ENCODE data around the gene BTF3L4.
"Not testable (repeated sequence)": the region's sequence is repeated elsewhere in the genome, so short reads cannot be mapped to it uniquely, and the experiment has no call there.

Gene BTF3L4

DNA sequence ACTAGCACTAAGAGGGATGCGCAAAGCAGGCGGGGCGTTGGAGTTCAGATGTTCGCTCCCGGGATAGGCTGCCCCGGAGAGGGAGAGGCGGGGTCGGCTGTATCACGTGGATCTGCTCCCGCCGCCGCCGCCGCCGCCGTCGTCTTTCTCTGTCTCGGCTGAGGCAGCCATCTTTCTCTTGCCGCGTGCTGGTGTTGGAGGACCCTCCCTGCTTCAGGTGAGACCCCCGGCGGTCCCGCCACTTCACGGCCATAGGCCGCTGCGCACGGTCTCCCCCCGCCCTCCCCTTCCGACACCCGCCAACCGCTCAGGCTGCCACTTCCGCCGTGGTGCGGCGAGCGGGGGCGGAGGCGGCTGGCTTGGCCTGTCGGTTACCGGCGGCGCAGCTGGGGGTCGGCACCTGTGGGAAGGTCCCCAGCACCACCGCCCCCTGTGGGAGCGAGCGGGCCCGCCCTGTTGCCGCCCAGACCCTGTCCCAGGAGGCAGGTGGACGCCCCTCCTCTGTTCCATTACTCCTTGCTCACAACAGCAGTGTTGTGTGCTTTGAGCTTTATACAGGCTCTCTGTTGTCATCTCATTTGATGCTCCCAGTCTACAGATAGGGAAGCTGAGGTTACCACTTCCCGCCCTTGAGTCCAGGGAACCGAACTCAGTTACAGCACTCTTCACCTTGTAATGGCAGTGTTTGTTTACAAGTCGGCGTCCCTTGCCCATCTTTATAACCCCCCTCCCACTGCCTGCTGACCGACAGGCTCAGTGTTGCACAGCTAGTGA, at the start of gene BTF3L4:
Gene BTF3L4, plus strand, starts transcription at position 133 of the 774 bp plus-strand sequence. CDS start 3,553 bp downstream, outside the sequence.
- TF ChIP-seq, protein P1, sequence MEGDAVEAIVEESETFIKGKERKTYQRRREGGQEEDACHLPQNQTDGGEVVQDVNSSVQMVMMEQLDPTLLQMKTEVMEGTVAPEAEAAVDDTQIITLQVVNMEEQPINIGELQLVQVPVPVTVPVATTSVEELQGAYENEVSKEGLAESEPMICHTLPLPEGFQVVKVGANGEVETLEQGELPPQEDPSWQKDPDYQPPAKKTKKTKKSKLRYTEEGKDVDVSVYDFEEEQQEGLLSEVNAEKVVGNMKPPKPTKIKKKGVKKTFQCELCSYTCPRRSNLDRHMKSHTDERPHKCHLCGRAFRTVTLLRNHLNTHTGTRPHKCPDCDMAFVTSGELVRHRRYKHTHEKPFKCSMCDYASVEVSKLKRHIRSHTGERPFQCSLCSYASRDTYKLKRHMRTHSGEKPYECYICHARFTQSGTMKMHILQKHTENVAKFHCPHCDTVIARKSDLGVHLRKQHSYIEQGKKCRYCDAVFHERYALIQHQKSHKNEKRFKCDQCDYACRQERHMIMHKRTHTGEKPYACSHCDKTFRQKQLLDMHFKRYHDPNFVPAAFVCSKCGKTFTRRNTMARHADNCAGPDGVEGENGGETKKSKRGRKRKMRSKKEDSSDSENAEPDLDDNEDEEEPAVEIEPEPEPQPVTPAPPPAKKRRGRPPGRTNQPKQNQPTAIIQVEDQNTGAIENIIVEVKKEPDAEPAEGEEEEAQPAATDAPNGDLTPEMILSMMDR (IDR thresholded peaks at IDR 0.05; ENCODE audit: extremely low read depth, missing control alignments), result no peak
- DNase-seq (ENCODE audit: low spot score), result peak; percentile 93

DNA sequence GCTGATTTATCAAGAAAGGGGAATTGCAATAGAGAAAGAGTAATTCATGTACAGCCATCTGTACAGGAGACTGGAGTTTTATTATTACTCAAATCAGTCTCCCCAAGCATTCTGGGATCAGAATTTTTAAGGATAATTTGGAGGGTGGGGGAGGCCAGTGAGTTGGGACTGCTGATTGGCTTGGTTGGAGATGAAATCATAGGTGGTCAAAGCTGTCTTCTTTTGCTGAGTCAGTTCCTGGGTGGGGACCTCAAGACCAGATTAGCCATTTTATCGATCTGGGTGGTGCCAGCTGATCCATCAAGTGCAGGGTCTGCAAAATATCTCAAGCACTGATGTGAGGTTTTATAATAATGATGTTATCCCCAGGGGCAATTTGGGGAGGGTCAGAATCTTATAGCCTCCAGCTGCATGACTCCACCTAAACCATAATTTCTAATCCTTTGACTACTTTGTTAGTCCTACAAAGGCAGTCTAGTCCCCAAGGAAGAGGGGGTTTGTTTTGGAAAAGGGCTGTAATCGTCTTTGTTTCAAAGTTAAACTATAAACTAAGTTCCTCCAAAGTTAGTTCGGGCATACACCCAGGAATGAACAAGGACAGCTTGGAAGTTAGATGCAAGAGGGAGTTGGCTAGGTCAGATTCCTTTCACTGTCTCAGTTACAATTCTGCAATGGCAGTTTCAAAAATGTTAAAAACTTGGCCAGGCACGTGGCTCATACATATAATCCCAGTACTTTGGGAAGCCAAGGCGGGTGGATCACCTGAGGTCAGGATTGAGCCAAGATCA, 48.7 kb upstream of the BTF3L4 start:
- TF ChIP-seq, protein P1 (IDR thresholded peaks at IDR 0.05; ENCODE audit: extremely low read depth, missing control alignments), result no peak
- DNase-seq (ENCODE audit: low spot score), result no peak

DNA sequence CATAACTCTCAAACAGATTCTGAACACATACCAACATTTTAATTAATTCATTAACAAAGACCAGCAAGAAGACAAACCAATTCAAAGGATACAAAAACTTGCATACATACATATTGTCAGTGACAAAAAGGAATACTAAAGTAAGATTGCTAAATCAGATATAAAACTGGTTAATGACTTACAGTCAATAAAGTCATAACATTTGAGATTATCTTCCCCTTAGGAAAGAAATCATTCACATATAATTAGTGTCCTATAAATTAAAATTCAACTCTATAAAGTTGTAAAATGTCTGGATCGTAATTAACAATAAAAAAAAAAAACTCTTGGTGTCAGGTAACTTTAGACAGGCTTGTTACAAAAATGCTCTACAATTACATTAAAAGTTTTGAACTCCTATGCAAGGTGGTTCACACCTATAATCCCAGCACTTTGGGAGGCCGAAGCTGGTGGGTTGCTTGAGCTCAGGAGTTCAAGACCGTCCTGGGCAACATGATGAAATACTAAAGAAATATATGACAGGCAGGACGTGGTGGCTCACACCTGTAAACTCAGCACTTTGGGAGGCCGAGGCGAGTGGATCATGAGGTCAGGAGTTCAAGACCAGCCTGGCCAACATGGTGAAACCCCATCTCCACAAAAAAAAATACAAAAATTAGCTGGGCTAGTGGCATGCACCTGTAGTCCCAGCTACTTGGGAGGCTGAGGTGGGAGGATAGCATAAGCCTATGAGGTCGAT, 47.9 kb upstream of the BTF3L4 start:
- TF ChIP-seq, protein P1 (IDR thresholded peaks at IDR 0.05; ENCODE audit: extremely low read depth, missing control alignments), result no peak
- DNase-seq (ENCODE audit: low spot score), result no peak

DNA sequence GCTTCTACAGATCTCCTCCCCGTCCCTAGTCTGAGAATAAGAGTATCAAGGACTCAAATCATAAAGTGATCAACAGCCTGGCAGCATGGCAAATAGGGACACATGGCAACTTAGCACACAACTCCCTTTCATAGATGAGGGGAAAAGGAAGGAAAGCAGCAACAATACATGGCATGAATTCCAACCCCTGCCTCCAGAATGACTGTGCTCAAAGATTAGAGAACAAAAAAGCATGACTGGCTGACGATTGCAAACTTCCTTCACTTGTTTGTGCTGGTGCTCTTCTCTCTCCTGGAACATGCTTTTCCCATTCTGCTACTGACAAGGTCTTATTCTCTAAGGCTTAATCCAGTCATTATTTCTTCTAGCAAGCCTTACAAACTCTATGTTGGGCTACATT, 34.0 kb upstream of the BTF3L4 start:
- no peak for DNase-seq (ENCODE audit: low spot score)
- TF ChIP-seq, protein P1 (IDR thresholded peaks at IDR 0.05; ENCODE audit: extremely low read depth, missing control alignments), result no peak

DNA sequence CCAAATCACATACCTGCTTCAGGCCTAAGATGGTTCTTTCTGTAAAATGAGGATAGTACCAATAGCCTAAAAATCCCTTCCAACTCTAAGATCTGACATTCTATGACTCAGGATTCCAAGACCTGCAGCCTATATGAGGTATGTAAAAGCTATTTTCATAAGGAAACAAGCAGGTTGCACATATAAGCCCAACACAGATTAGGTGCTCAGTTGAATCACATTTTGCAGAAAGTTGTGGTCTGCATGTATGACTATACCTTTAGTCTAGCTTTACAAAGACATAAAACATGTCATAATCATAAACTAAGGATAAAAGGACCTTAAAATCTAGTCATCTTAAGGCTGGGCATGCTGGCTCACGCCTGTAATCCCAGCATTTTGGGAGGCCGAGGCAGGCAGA, 29.8 kb upstream of the BTF3L4 start:
- no peak for DNase-seq (ENCODE audit: low spot score)
- TF ChIP-seq, protein P1 (IDR thresholded peaks at IDR 0.05; ENCODE audit: extremely low read depth, missing control alignments), result no peak

DNA sequence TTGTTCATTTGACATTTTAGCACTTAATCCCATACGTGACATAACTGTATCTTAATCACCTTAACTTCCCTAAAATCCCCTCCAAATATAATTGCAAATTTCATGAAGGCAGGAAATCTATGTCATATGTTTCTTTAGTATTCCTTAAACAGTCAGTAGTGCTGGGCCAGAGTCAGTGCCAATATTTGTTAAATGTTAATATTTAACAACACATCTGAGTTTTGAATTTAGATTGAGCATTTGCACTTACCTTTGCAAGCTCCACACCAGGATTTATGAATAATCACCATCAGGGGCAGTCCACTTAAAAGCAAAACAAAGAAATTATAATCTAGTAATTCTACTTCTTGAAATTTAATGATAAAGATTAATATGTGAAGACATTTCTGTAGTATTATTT, 27.8 kb upstream of the BTF3L4 start:
- DNase-seq (ENCODE audit: low spot score), result no peak
- TF ChIP-seq, protein P1 (IDR thresholded peaks at IDR 0.05; ENCODE audit: extremely low read depth, missing control alignments), result no peak

DNA sequence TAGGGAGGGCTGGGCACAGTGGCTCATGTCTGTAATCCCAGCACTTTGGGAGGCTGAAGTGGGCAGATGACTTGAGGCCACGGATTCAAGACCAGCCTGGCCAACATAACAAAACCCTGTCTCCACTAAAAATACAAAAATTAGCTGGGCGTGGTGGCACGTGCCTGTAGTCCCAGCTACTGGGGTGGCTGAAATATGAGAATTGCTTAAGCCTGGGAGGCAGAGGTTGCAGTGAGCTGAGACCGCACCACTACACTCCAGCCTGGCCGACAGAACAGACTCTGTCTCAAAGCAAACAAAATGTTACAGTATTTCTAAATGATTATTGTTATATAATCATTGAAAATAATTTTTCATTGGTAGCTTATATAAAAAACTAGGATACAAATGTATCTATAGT, 27.3 kb upstream of the BTF3L4 start:
- not testable (repeated sequence) for DNase-seq (ENCODE audit: low spot score)

Data from GM20000 (cell line).